ENCODE results near the gene SLC9B1. TPM values are rescaled to one million over a fixed set of nuclear protein-coding genes. Genes with fewer than 3 reads are reported as not detected.
"Not testable (repeated sequence)": the region's sequence is repeated elsewhere in the genome, so short reads cannot be mapped to it uniquely, and the experiment has no call there.

Gene SLC9B1
- total and polyA plus RNA-seq, 4 experiments from 2014 or later, result 2.0 to 5.2 (median 3.7) TPM

GRCh38 chr4:102918859-102919258, 100.6 kb downstream of the SLC9B1 start:
- ChIA-PET CTCF (ENCODE audit: partially characterized antibody) (no interaction called here), POLR2A (ENCODE audit: partially characterized antibody) (no interaction called here)
- intact Hi-C loops (cut with micrococcal nuclease), result no loop called here
- Mint-ChIP-seq H3K4me3 (no peak overlapping the region), H3K9me3 (peaks cover 4 to 47% (median 34%) of the 10 kb centered on the region in 8 donors), H3K4me1 (no peaks in the 10 kb centered on the region), H3K27ac (no peak overlapping the region), H3K36me3 (peaks cover 43 to 57% of the 10 kb centered on the region in 2 donors), H3K27me3 (no peaks in the 10 kb centered on the region)
- Histone ChIP-seq H3K27me3 (ENCODE audit: insufficient read depth, low read length) (no peaks in the 10 kb centered on the region), H3K27ac (ENCODE audit: low read depth, low read length) (no peak overlapping the region), H3K4me3 (ENCODE audit: low read length in 2 of 2) (no peak overlapping the region), H3K4me1 (ENCODE audit: insufficient read depth, low read length) (no peaks in the 10 kb centered on the region), H3K36me3 (ENCODE audit: insufficient read depth, low read length) (no peaks in the 10 kb centered on the region), H3K9me3 (ENCODE audit: control insufficient read depth in 1 of 2, low read length in 2 of 2) (peaks cover 0 to 4% of the 10 kb centered on the region in 2 donors)
- DNase-seq, result no peak

- Mint-ChIP-seq H3K9me3 (no peaks in the 10 kb centered on the region), H3K27ac (no peak overlapping the region), H3K4me3 (no peak overlapping the region), H3K4me1 (no peaks in the 10 kb centered on the region), H3K27me3 (no peaks in the 10 kb centered on the region), H3K36me3 (no peaks in the 10 kb centered on the region)
- ChIA-PET CTCF (ENCODE audit: partially characterized antibody) (no interaction called here), POLR2A (ENCODE audit: partially characterized antibody) (no interaction called here)
- Histone ChIP-seq H3K4me1 (ENCODE audit: insufficient read depth, low read length) (no peaks in the 10 kb centered on the region), H3K27ac (ENCODE audit: low read depth, low read length) (no peak overlapping the region), H3K27me3 (ENCODE audit: insufficient read depth, low read length) (no peaks in the 10 kb centered on the region), H3K9me3 (ENCODE audit: control insufficient read depth in 1 of 2, low read length in 2 of 2) (no peaks in the 10 kb centered on the region), H3K4me3 (ENCODE audit: low read length in 2 of 2) (no peak overlapping the region), H3K36me3 (ENCODE audit: insufficient read depth, low read length) (no peaks in the 10 kb centered on the region)
- intact Hi-C loops (cut with micrococcal nuclease), result no loop called here
- DNase-seq, result no peak
Measured at GRCh38 chr4:102901804-102902203, 117.7 kb downstream of the SLC9B1 start.

GRCh38 chr4:102897610-102898009, 121.9 kb downstream of the SLC9B1 start:
- CTCF ChIA-PET (ENCODE audit: partially characterized antibody); POLR2A ChIA-PET (ENCODE audit: partially characterized antibody); intact Hi-C loops (cut with micrococcal nuclease): not testable (repeated sequence)

GRCh38 chr4:102896547-102896946, 123.0 kb downstream of the SLC9B1 start:
- H3K4me1 ChIP-seq (ENCODE audit: insufficient read depth, low read length); H3K36me3 Mint-ChIP-seq; H3K9me3 Mint-ChIP-seq; H3K27ac ChIP-seq (ENCODE audit: low read depth, low read length); DNase-seq; CTCF ChIA-PET (ENCODE audit: partially characterized antibody); H3K4me3 ChIP-seq (ENCODE audit: low read length in 2 of 2); POLR2A ChIA-PET (ENCODE audit: partially characterized antibody); intact Hi-C loops (cut with micrococcal nuclease); H3K27ac Mint-ChIP-seq; H3K36me3 ChIP-seq (ENCODE audit: insufficient read depth, low read length); H3K9me3 ChIP-seq (ENCODE audit: control insufficient read depth in 1 of 2, low read length in 2 of 2); H3K27me3 ChIP-seq (ENCODE audit: insufficient read depth, low read length); H3K27me3 Mint-ChIP-seq; H3K4me3 Mint-ChIP-seq; H3K4me1 Mint-ChIP-seq: not testable (repeated sequence)

More at GRCh38 chr4:102897610-102898009, 121.9 kb downstream of the SLC9B1 start:
- not testable (repeated sequence) for H3K27ac Mint-ChIP-seq; H3K4me3 ChIP-seq (ENCODE audit: low read length in 2 of 2); H3K9me3 Mint-ChIP-seq; H3K27me3 Mint-ChIP-seq; H3K36me3 ChIP-seq (ENCODE audit: insufficient read depth, low read length); H3K27ac ChIP-seq (ENCODE audit: low read depth, low read length); H3K27me3 ChIP-seq (ENCODE audit: insufficient read depth, low read length); H3K9me3 ChIP-seq (ENCODE audit: control insufficient read depth in 1 of 2, low read length in 2 of 2); H3K4me1 Mint-ChIP-seq; DNase-seq; H3K36me3 Mint-ChIP-seq; H3K4me1 ChIP-seq (ENCODE audit: insufficient read depth, low read length)
- peak overlapping the region in 1 of 8 donors; percentile 48 for H3K4me3 Mint-ChIP-seq

GRCh38 chr4:102889866-102890265, 129.6 kb downstream of the SLC9B1 start:
- H3K9me3 ChIP-seq (ENCODE audit: control insufficient read depth in 1 of 2, low read length in 2 of 2); H3K27ac Mint-ChIP-seq; POLR2A ChIA-PET (ENCODE audit: partially characterized antibody); H3K9me3 Mint-ChIP-seq; H3K36me3 ChIP-seq (ENCODE audit: insufficient read depth, low read length); DNase-seq; H3K27me3 Mint-ChIP-seq; H3K27me3 ChIP-seq (ENCODE audit: insufficient read depth, low read length); H3K4me1 ChIP-seq (ENCODE audit: insufficient read depth, low read length); CTCF ChIA-PET (ENCODE audit: partially characterized antibody); H3K4me1 Mint-ChIP-seq; intact Hi-C loops (cut with micrococcal nuclease); H3K27ac ChIP-seq (ENCODE audit: low read depth, low read length); H3K4me3 ChIP-seq (ENCODE audit: low read length in 2 of 2); H3K4me3 Mint-ChIP-seq: not testable (repeated sequence)
- H3K36me3 Mint-ChIP-seq, result peaks cover 0 to 11% of the 10 kb centered on the region in 2 donors

- Mint-ChIP-seq H3K27ac (peak overlapping the region in 1 of 7 donors; percentile 3), H3K36me3 (peaks cover 0 to 13% of the 10 kb centered on the region in 2 donors)
- H3K27ac ChIP-seq (ENCODE audit: low read depth, low read length); H3K27me3 ChIP-seq (ENCODE audit: insufficient read depth, low read length); H3K4me1 ChIP-seq (ENCODE audit: insufficient read depth, low read length); POLR2A ChIA-PET (ENCODE audit: partially characterized antibody); H3K9me3 Mint-ChIP-seq; H3K4me3 ChIP-seq (ENCODE audit: low read length in 2 of 2); H3K4me1 Mint-ChIP-seq; H3K4me3 Mint-ChIP-seq; H3K9me3 ChIP-seq (ENCODE audit: control insufficient read depth in 1 of 2, low read length in 2 of 2); intact Hi-C loops (cut with micrococcal nuclease); DNase-seq; H3K36me3 ChIP-seq (ENCODE audit: insufficient read depth, low read length); CTCF ChIA-PET (ENCODE audit: partially characterized antibody); H3K27me3 Mint-ChIP-seq: not testable (repeated sequence)
Measured at GRCh38 chr4:102888570-102888969, 130.9 kb downstream of the SLC9B1 start.

- ChIA-PET POLR2A (ENCODE audit: partially characterized antibody) (no interaction called here), CTCF (ENCODE audit: partially characterized antibody) (no interaction called here)
- Mint-ChIP-seq H3K27me3 (no peaks in the 10 kb centered on the region), H3K27ac (peak overlapping the region in 1 of 7 donors; percentile 6), H3K4me1 (peaks cover 8 to 15% (median 11%) of the 10 kb centered on the region in 4 donors), H3K4me3 (no peak overlapping the region), H3K9me3 (peaks cover 0 to 3% (median 0%) of the 10 kb centered on the region in 8 donors), H3K36me3 (peaks cover 11 to 16% of the 10 kb centered on the region in 2 donors)
- H3K9me3 ChIP-seq (ENCODE audit: control insufficient read depth in 1 of 2, low read length in 2 of 2), result no peaks in the 10 kb centered on the region
- no peaks in the 10 kb centered on the region for H3K4me1 ChIP-seq (ENCODE audit: insufficient read depth, low read length)
- intact Hi-C loops (cut with micrococcal nuclease), result no loop called here
- H3K4me3 ChIP-seq (ENCODE audit: low read length in 2 of 2), result no peak overlapping the region
- no peaks in the 10 kb centered on the region for H3K27me3 ChIP-seq (ENCODE audit: insufficient read depth, low read length)
- H3K36me3 ChIP-seq (ENCODE audit: insufficient read depth, low read length), result no peaks in the 10 kb centered on the region
- H3K27ac ChIP-seq (ENCODE audit: low read depth, low read length), result no peak overlapping the region
- no peak for DNase-seq
Measured at GRCh38 chr4:102883278-102883677, 136.2 kb downstream of the SLC9B1 start.

GRCh38 chr4:102881343-102881742, 138.2 kb downstream of the SLC9B1 start:
- POLR2A ChIA-PET (ENCODE audit: partially characterized antibody), result interaction anchor here (1.5 kb wide), 1 partner anchor 12 kb away, joined by 6 read pairs; the partner anchor contains the start of gene CISD2
- no peak overlapping the region for H3K4me3 Mint-ChIP-seq
- Histone ChIP-seq H3K4me1 (ENCODE audit: insufficient read depth, low read length) (no peaks in the 10 kb centered on the region), H3K4me3 (ENCODE audit: low read length in 2 of 2) (no peak overlapping the region), H3K9me3 (ENCODE audit: control insufficient read depth in 1 of 2, low read length in 2 of 2) (peaks cover 0 to 4% of the 10 kb centered on the region in 2 donors), H3K27me3 (ENCODE audit: insufficient read depth, low read length) (no peaks in the 10 kb centered on the region), H3K36me3 (ENCODE audit: insufficient read depth, low read length) (no peaks in the 10 kb centered on the region), H3K27ac (ENCODE audit: low read depth, low read length) (no peak overlapping the region)
- intact Hi-C loops (cut with micrococcal nuclease), result no loop called here
- peaks cover 9 to 15% (median 12%) of the 10 kb centered on the region in 4 donors for H3K4me1 Mint-ChIP-seq
- H3K27ac Mint-ChIP-seq, result peak overlapping the region in 1 of 7 donors; percentile 66
- H3K27me3 Mint-ChIP-seq, result no peaks in the 10 kb centered on the region
- no peak for DNase-seq
- CTCF ChIA-PET (ENCODE audit: partially characterized antibody), result no interaction called here
- peaks cover 21% of the 10 kb centered on the region in 2 donors for H3K36me3 Mint-ChIP-seq
- H3K9me3 Mint-ChIP-seq, result peaks cover 0 to 12% (median 3%) of the 10 kb centered on the region in 8 donors

All from CD4-positive, alpha-beta memory T cell (primary cell).